Measurements from ENCODE around the gene RUSC1.

RUSC1 gene

GRCh38 chr1:155322571-155322952 lies 1.9 kb downstream of the RUSC1 start:
- Histone ChIP-seq H3K9me3 (ENCODE audit: control insufficient read depth in 5 of 5, low read length in 5 of 5) (no peaks in the 10 kb centered on the region), H3K4me1 (ENCODE audit: control insufficient read depth in 5 of 5, insufficient read depth in 5 of 5, low read length in 5 of 5) (peaks cover 12 to 56% (median 49%) of the 10 kb centered on the region in 5 donors), H3K36me3 (ENCODE audit: control insufficient read depth in 5 of 5, insufficient read depth in 5 of 5, low read length in 5 of 5) (peaks cover 3 to 31% (median 26%) of the 10 kb centered on the region in 5 donors), H3K27ac (ENCODE audit: low read depth, low read length) (peak overlapping the region; percentile 62), H3K27me3 (ENCODE audit: control insufficient read depth in 5 of 5, insufficient read depth in 4 of 5, low read length in 5 of 5) (no peaks in the 10 kb centered on the region), H3K4me3 (ENCODE audit: low read depth in 1 of 5, low read length in 5 of 5) (peak overlapping the region; percentile 28 to 92 (median 56)), H3K9ac (ENCODE audit: low read length in 5 of 5) (peak overlapping the region in 3 of 5 donors; percentile 55 to 81 (median 64))

GRCh38 chr1:155322953-155323728 lies 2.4 kb downstream of the RUSC1 start:
- H3K36me3 ChIP-seq (ENCODE audit: control insufficient read depth in 5 of 5, insufficient read depth in 5 of 5, low read length in 5 of 5): peaks cover 3 to 33% (median 28%) of the 10 kb centered on the region in 5 donors
- no peaks in the 10 kb centered on the region for H3K27me3 ChIP-seq (ENCODE audit: control insufficient read depth in 5 of 5, insufficient read depth in 4 of 5, low read length in 5 of 5)
- H3K27ac ChIP-seq (ENCODE audit: low read depth, low read length): peak overlapping the region; percentile 82
- peaks cover 12 to 56% (median 49%) of the 10 kb centered on the region in 5 donors for H3K4me1 ChIP-seq (ENCODE audit: control insufficient read depth in 5 of 5, insufficient read depth in 5 of 5, low read length in 5 of 5)
- no peaks in the 10 kb centered on the region for H3K9me3 ChIP-seq (ENCODE audit: control insufficient read depth in 5 of 5, low read length in 5 of 5)
- H3K9ac ChIP-seq (ENCODE audit: low read length in 5 of 5): peak overlapping the region in 4 of 5 donors; percentile 55 to 83 (median 72)
- peak overlapping the region; percentile 45 to 92 (median 85) for H3K4me3 ChIP-seq (ENCODE audit: low read depth in 1 of 5, low read length in 5 of 5)

GRCh38 chr1:155323729-155324036 lies 3.0 kb downstream of the RUSC1 start:
- Histone ChIP-seq H3K9me3 (ENCODE audit: control insufficient read depth in 5 of 5, low read length in 5 of 5) (no peaks in the 10 kb centered on the region), H3K27ac (ENCODE audit: low read depth, low read length) (peak overlapping the region; percentile 82), H3K4me1 (ENCODE audit: control insufficient read depth in 5 of 5, insufficient read depth in 5 of 5, low read length in 5 of 5) (peaks cover 12 to 56% (median 49%) of the 10 kb centered on the region in 5 donors), H3K4me3 (ENCODE audit: low read depth in 1 of 5, low read length in 5 of 5) (peak overlapping the region; percentile 75 to 92 (median 85)), H3K36me3 (ENCODE audit: control insufficient read depth in 5 of 5, insufficient read depth in 5 of 5, low read length in 5 of 5) (peaks cover 3 to 31% (median 24%) of the 10 kb centered on the region in 5 donors), H3K9ac (ENCODE audit: low read length in 5 of 5) (peak overlapping the region; percentile 22 to 93 (median 87)), H3K27me3 (ENCODE audit: control insufficient read depth in 5 of 5, insufficient read depth in 4 of 5, low read length in 5 of 5) (no peaks in the 10 kb centered on the region)

DNA sequence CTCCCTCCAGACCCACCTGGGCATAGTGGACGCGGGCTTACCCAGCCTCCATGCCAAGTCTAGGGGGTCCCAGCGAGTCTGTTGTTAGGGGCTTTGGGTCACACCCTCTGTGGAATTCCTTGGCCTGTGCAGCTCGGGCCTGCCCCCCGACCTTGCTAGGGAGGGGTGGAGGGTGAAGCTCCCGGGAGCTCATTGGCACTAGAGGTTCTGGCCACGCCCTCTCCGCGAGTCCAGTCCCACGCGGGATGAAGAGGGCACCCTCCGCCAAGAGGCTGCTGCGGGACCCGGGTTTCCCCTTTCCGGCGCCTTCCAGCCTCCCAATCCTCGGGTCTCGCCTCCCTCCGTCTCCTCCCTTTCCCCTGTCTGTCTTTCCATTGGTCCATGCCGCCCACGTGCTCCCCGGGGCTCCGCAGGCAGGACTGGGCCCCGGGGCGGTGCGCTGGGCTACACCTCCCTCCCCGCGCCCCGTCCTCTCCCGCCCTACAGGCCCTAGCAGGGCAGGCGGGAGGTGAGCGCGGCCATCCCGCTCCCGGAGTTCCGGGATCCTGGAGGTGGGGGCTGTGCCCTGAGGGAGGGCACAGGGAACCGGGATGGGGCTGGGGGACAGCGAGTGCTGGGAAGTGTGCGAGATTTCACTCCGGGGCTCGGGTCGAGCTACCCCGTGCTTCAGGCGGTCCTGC lies 3.5 kb downstream of the RUSC1 start:
- Histone ChIP-seq H3K4me3 (ENCODE audit: low read depth in 1 of 5, low read length in 5 of 5) (peak overlapping the region; percentile 75 to 92 (median 85)), H3K36me3 (ENCODE audit: control insufficient read depth in 5 of 5, insufficient read depth in 5 of 5, low read length in 5 of 5) (peaks cover 3 to 26% (median 22%) of the 10 kb centered on the region in 5 donors), H3K27me3 (ENCODE audit: control insufficient read depth in 5 of 5, insufficient read depth in 4 of 5, low read length in 5 of 5) (no peaks in the 10 kb centered on the region), H3K27ac (ENCODE audit: low read depth, low read length) (peak overlapping the region; percentile 82), H3K4me1 (ENCODE audit: control insufficient read depth in 5 of 5, insufficient read depth in 5 of 5, low read length in 5 of 5) (peaks cover 12 to 56% (median 49%) of the 10 kb centered on the region in 5 donors), H3K9ac (ENCODE audit: low read length in 5 of 5) (peak overlapping the region; percentile 22 to 93 (median 87)), H3K9me3 (ENCODE audit: control insufficient read depth in 5 of 5, low read length in 5 of 5) (no peaks in the 10 kb centered on the region)

DNA sequence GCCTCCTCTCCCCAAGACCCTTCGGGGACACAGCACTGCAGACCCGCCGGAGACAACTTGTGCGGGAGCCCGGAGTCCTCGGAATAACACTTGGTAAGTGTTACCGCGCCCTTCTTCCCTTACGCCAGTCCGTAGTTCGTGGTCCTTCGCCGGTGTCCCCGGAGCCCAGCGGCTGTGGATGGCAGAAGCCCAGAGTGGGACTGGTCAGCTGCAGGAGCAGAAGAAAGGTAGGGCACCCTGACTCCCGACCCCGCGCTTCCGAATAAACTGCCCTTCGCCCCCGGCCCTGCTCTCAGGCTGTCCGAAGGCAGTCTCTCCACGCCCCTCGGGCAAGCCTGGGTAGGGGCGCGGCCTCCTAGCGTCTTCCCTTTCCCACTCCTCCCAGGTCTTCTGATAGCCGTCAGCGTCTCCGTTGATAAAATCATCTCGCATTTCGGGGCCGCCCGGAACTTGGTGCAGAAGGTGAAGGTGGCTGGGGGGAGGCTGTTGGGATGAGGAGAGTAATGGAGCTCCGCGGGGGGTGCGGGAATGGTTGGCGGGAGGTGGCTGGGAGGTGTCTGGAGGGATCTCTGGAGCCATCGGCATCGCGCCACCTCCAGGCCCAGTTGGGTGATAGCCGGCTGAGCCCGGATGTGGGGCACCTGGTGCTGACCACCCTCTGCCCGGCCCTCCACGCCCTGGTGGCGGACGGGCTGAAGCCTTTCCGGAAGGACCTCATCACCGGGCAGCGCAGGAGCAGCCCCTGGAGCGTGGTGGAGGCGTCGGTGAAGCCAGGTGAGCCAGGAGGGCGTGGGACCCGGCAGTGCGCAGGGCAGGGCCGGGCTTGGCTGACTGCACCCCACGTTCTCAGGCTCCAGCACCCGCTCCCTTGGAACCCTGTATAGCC lies 4.3 kb downstream of the RUSC1 start:
- Histone ChIP-seq H3K4me1 (ENCODE audit: control insufficient read depth in 5 of 5, insufficient read depth in 5 of 5, low read length in 5 of 5) (peaks cover 12 to 56% (median 46%) of the 10 kb centered on the region in 5 donors), H3K27ac (ENCODE audit: low read depth, low read length) (peak overlapping the region; percentile 82), H3K4me3 (ENCODE audit: low read depth in 1 of 5, low read length in 5 of 5) (peak overlapping the region; percentile 74 to 92 (median 85)), H3K36me3 (ENCODE audit: control insufficient read depth in 5 of 5, insufficient read depth in 5 of 5, low read length in 5 of 5) (peaks cover 3 to 30% (median 25%) of the 10 kb centered on the region in 5 donors), H3K9me3 (ENCODE audit: control insufficient read depth in 5 of 5, low read length in 5 of 5) (no peaks in the 10 kb centered on the region), H3K27me3 (ENCODE audit: control insufficient read depth in 5 of 5, insufficient read depth in 4 of 5, low read length in 5 of 5) (no peaks in the 10 kb centered on the region), H3K9ac (ENCODE audit: low read length in 5 of 5) (peak overlapping the region in 4 of 5 donors; percentile 75 to 93 (median 90))

DNA sequence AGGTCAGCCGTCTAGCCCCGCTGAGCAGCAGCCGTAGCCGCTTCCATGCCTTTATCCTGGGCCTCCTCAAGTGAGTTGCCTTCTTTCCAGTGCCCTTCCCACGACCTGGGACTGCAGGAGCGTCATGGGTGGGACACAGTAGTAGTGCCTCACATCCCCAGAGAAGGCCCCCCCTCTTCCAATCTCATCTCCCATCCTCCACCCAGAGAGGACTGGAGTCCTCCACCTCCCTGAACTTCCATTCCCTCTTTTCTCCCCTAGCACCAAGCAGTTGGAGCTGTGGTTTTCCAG lies 4.9 kb downstream of the RUSC1 start:
- Histone ChIP-seq H3K9me3 (ENCODE audit: control insufficient read depth in 5 of 5, low read length in 5 of 5) (no peaks in the 10 kb centered on the region), H3K4me3 (ENCODE audit: low read depth in 1 of 5, low read length in 5 of 5) (peak overlapping the region in 4 of 5 donors; percentile 13 to 92 (median 85)), H3K36me3 (ENCODE audit: control insufficient read depth in 5 of 5, insufficient read depth in 5 of 5, low read length in 5 of 5) (peaks cover 3 to 36% (median 31%) of the 10 kb centered on the region in 5 donors), H3K9ac (ENCODE audit: low read length in 5 of 5) (peak overlapping the region in 3 of 5 donors; percentile 75 to 92 (median 87)), H3K27ac (ENCODE audit: low read depth, low read length) (peak overlapping the region; percentile 82), H3K4me1 (ENCODE audit: control insufficient read depth in 5 of 5, insufficient read depth in 5 of 5, low read length in 5 of 5) (peaks cover 8 to 50% (median 40%) of the 10 kb centered on the region in 5 donors), H3K27me3 (ENCODE audit: control insufficient read depth in 5 of 5, insufficient read depth in 4 of 5, low read length in 5 of 5) (no peaks in the 10 kb centered on the region)

DNA sequence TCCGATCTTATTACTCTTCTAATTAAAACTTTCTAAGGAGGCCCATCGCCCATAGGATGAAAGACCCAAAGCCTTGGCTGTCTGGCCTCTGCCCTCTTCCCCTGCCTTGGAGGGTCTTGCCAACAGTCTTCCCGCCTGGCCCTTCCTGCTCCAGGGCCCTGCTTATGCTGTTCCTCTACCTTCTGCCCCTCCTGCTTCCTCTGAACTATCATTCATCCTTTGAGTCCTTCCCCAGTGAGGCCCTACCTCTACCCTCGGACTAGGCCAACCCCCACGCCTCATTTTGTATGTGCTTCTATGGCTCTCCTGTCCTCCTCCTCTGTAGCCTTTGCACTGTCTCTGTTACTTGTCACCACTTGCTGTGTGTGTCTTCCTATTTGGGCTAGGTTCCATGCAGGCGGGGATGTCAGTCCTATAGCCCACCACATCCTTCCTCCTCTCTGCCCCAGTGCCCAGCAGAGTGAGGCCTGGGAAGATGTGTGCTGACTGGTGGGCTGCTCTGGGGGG lies 5.4 kb downstream of the RUSC1 start:
- Histone ChIP-seq H3K4me1 (ENCODE audit: control insufficient read depth in 5 of 5, insufficient read depth in 5 of 5, low read length in 5 of 5) (peaks cover 8 to 47% (median 35%) of the 10 kb centered on the region in 5 donors), H3K4me3 (ENCODE audit: low read depth in 1 of 5, low read length in 5 of 5) (no peak overlapping the region), H3K9ac (ENCODE audit: low read length in 5 of 5) (peak overlapping the region in 1 of 5 donors; percentile 92), H3K27me3 (ENCODE audit: control insufficient read depth in 5 of 5, insufficient read depth in 4 of 5, low read length in 5 of 5) (no peaks in the 10 kb centered on the region), H3K9me3 (ENCODE audit: control insufficient read depth in 5 of 5, low read length in 5 of 5) (no peaks in the 10 kb centered on the region), H3K27ac (ENCODE audit: low read depth, low read length) (peak overlapping the region; percentile 82), H3K36me3 (ENCODE audit: control insufficient read depth in 5 of 5, insufficient read depth in 5 of 5, low read length in 5 of 5) (peaks cover 4 to 42% (median 36%) of the 10 kb centered on the region in 5 donors)

- Histone ChIP-seq H3K9me3 (ENCODE audit: control insufficient read depth in 5 of 5, low read length in 5 of 5) (no peaks in the 10 kb centered on the region), H3K4me3 (ENCODE audit: low read depth in 1 of 5, low read length in 5 of 5) (no peak overlapping the region), H3K27ac (ENCODE audit: low read depth, low read length) (no peak overlapping the region), H3K9ac (ENCODE audit: low read length in 5 of 5) (no peak overlapping the region), H3K27me3 (ENCODE audit: control insufficient read depth in 5 of 5, insufficient read depth in 4 of 5, low read length in 5 of 5) (no peaks in the 10 kb centered on the region), H3K36me3 (ENCODE audit: control insufficient read depth in 5 of 5, insufficient read depth in 5 of 5, low read length in 5 of 5) (peaks cover 5 to 47% (median 40%) of the 10 kb centered on the region in 5 donors), H3K4me1 (ENCODE audit: control insufficient read depth in 5 of 5, insufficient read depth in 5 of 5, low read length in 5 of 5) (peaks cover 4 to 43% (median 29%) of the 10 kb centered on the region in 5 donors)
Observed at GRCh38 chr1:155326631-155327037, 5.9 kb downstream of the RUSC1 start.

DNA sequence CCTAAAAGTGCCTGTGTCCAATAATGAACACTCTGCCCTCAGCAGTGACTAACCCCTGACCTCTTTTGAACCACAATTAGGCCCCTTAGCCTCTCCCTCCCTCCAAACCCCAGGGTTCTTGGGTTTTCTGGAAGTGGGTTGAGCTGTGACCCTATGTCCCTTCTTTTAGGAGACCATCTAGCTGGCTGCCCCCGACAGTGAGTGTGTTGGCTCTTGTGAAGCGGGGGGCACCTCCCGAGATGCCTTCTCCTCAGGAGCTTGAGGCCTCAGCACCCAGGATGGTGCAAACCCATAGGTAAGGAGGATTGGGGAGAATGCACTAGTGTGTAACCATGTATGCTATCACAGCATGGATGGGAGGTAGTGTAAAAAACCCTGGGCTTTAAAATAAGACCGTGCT lies 7.3 kb downstream of the RUSC1 start:
- Histone ChIP-seq H3K9ac (ENCODE audit: low read length in 5 of 5) (peak overlapping the region in 1 of 5 donors; percentile 13), H3K36me3 (ENCODE audit: control insufficient read depth in 5 of 5, insufficient read depth in 5 of 5, low read length in 5 of 5) (peaks cover 5 to 48% (median 40%) of the 10 kb centered on the region in 5 donors), H3K4me3 (ENCODE audit: low read depth in 1 of 5, low read length in 5 of 5) (no peak overlapping the region), H3K27me3 (ENCODE audit: control insufficient read depth in 5 of 5, insufficient read depth in 4 of 5, low read length in 5 of 5) (no peaks in the 10 kb centered on the region), H3K4me1 (ENCODE audit: control insufficient read depth in 5 of 5, insufficient read depth in 5 of 5, low read length in 5 of 5) (peaks cover 0 to 31% (median 19%) of the 10 kb centered on the region in 5 donors), H3K27ac (ENCODE audit: low read depth, low read length) (no peak overlapping the region), H3K9me3 (ENCODE audit: control insufficient read depth in 5 of 5, low read length in 5 of 5) (no peaks in the 10 kb centered on the region)
